Activated naive CD8-positive, alpha-beta T cell treated with anti-CD3 and anti-CD28 coated beads, Interleukin-2, amount 10 ng/mL, durations not matched to agents 7 days and 5 days (primary cell): ENCODE measurements around the gene DCDC2C. TPM values are rescaled to one million over a fixed set of nuclear protein-coding genes. Genes with fewer than 3 reads are reported as not detected.
A peak's percentile ranks its signal among the peaks of the same experiment; 100 is the strongest.

ENCODE experiments used
- ATAC-seq: fragments of 150-1000 bp; cut with Tn5 transposase; one replicate; pipeline ENCODE4 v1.10.0; 2021; ENCODE audit warnings: low read depth, moderate library complexity
- POLR2A ChIA-PET: fragments of 350-600 bp; sonication (Branson Sonifier 250); formaldehyde crosslinking; loops from one replicate; lab custom pipeline; 2021; ENCODE audit warnings: antibody characterized with exemption; lab: Charles Lee
- DNase-seq: peaks from one replicate; pipeline ENCODE4 v3.0.0; 2021
- H3K27ac Mint-ChIP-seq: one replicate; pipeline ENCODE4 v1.8.0; 2022; ENCODE audit warnings: mild to moderate bottlenecking, mixed read lengths
- H3K27me3 Mint-ChIP-seq: one replicate; pipeline ENCODE4 v1.8.0; 2022; ENCODE audit warnings: mild to moderate bottlenecking, moderate library complexity, mixed read lengths
- H3K36me3 Mint-ChIP-seq: one replicate; pipeline ENCODE4 v1.8.0; 2021; ENCODE audit warnings: mild to moderate bottlenecking, mixed read lengths
- H3K4me1 Mint-ChIP-seq: one replicate; pipeline ENCODE4 v1.8.0; 2021; ENCODE audit warnings: mixed read lengths
- H3K4me3 Mint-ChIP-seq: one replicate; pipeline ENCODE4 v1.8.0; 2022; ENCODE audit warnings: mild to moderate bottlenecking, moderate library complexity, mixed read lengths
- H3K9me3 Mint-ChIP-seq: one replicate; pipeline ENCODE4 v1.8.0; 2021; ENCODE audit warnings: mixed read lengths
- total RNA-seq, 2 experiments: library from RNA; stranded (reverse); gene quantifications; one replicate each; pipeline ENCODE4 v1.2.3, GENCODE V29; 2021

Gene DCDC2C
- total RNA-seq, 2 experiments from 2014 or later = not detected

DNA sequence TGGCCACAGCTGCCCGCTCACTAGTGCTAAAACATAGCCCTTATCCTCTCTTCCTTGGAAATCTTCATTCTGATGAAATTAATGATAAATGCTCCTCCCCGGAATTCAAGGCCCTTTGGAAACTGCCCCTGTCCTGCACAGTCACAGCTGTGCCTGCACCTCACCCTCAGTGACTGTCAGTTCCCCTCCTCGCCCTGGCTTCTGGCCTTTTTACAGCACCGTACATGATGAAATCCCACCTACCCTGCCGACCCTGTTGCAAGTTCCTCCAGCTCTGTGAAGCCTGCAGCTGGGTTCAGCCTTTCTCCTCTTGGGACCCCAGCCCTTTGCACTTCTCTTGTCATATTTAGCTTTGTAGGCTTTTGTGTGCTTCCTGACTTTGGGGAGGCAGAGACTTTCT, 48.4 kb downstream of the DCDC2C start:
- no peak for DNase-seq
- no peak for ATAC-seq
- Mint-ChIP-seq H3K4me3 (no peak overlapping the region), H3K27me3 (peaks cover 2% of the 10 kb centered on the region), H3K27ac (no peak overlapping the region), H3K9me3 (peaks cover 3% of the 10 kb centered on the region), H3K4me1 (no peaks in the 10 kb centered on the region), H3K36me3 (no peaks in the 10 kb centered on the region)
- POLR2A ChIA-PET = no interaction called here

DNA sequence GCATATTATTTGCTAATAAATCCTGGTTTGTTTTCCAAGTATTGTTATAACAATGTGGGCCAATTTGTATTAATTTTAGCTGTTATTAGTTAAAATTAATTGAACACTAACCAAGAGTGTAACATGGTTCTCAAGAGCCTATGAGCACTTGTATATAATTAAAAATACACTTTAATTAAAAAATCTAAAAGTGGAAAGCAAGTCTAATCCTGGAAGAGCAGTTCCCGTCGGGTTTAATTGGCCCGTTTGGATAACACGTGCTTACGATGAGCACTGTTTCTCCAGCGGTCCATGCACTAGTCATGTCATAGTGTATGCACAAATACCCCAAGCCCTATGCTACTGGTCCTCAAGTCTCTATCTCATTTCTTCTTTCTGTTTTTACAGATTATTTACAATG, 49.0 kb downstream of the DCDC2C start:
- H3K27me3 Mint-ChIP-seq = peaks cover 2% of the 10 kb centered on the region

DNA sequence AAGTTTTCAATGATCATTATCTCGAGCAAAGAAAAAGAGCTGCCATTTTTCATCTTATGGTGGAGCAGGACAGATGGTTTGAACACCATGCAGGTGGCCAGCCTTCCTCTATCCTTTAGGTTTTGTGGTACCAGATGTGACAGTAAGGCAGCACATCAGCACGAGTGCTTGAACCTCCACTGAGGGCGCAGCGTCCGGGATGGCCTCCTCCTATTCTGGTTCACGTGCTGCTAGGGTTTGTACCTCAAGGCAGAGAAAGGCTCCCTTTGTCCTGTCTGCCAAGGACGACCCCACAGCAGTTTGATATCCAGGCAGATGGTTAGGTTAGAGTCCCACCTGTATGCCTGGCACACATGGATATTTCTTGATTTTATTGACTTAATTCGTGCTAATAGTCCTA, 50.2 kb downstream of the DCDC2C start:
- ATAC-seq (no peak), DNase-seq (no peak)
- Mint-ChIP-seq H3K27ac (no peak overlapping the region), H3K4me3 (no peak overlapping the region), H3K4me1 (no peaks in the 10 kb centered on the region), H3K9me3 (peaks cover 3% of the 10 kb centered on the region), H3K36me3 (no peaks in the 10 kb centered on the region), H3K27me3 (peaks cover 2% of the 10 kb centered on the region)
- POLR2A ChIA-PET = no interaction called here

More for the DNA sequence above, 49.0 kb downstream of the DCDC2C start:
- H3K4me3 Mint-ChIP-seq = no peak overlapping the region
- ATAC-seq (no peak), DNase-seq (no peak)
- H3K4me1 Mint-ChIP-seq = no peaks in the 10 kb centered on the region
- POLR2A ChIA-PET = no interaction called here
- peaks cover 3% of the 10 kb centered on the region for H3K9me3 Mint-ChIP-seq
- no peaks in the 10 kb centered on the region for H3K36me3 Mint-ChIP-seq
- H3K27ac Mint-ChIP-seq = no peak overlapping the region

DNA sequence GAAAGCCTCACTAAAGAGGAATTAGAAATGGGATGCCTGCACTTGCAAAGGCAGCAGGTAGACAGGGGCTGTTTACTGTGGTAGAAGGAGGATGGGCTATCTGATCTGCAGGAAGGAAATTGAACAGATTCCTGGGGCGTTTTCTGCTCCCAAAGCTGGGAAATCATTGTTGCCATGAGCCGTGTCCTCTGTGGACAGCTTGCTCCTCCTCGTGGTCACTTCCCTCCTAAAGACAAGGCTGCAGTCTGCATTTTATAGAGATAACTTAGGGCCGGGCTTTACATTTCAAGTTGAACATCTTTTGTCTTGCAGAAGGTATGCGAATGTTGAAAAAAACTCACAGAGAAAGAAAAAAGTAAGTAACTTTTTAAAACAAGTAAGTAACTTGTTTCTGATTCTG, 50.9 kb downstream of the DCDC2C start:
- no peak for DNase-seq
- Mint-ChIP-seq H3K27ac (no peak overlapping the region), H3K36me3 (no peaks in the 10 kb centered on the region), H3K27me3 (peaks cover 2% of the 10 kb centered on the region), H3K4me1 (no peaks in the 10 kb centered on the region), H3K4me3 (no peak overlapping the region), H3K9me3 (peaks cover 3% of the 10 kb centered on the region)
- POLR2A ChIA-PET = interaction anchor here (1.0 kb wide), 1 partner anchor 361 kb away, joined by 4 read pairs; no protein-coding TSS in a partner anchor
- no peak for ATAC-seq

DNA sequence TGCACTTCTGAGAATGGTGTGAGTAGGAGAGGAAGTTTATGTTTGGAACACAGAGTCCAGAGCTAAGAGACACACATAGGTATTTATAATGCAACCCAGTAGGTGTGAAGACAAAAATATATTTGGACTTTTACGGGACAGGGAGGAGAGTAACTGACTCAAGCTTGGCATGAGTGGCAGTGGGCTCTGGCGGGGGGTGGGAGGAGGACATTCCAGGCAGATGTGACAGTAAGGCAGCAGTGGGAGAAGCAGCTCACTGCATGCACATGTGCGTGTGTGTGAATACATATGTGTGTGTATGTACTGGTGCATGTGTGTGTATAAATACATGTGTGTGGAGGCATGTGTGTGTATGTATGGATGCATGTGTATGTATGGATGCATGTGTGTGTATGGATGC, 51.4 kb downstream of the DCDC2C start:
- H3K4me3 Mint-ChIP-seq = no peak overlapping the region
- POLR2A ChIA-PET = interaction anchor here (1.0 kb wide), 1 partner anchor 362 kb away, joined by 4 read pairs; no protein-coding TSS in a partner anchor
- no peaks in the 10 kb centered on the region for H3K4me1 Mint-ChIP-seq
- DNase-seq = no peak
- peaks cover 3% of the 10 kb centered on the region for H3K9me3 Mint-ChIP-seq
- no peak for ATAC-seq
- no peak overlapping the region for H3K27ac Mint-ChIP-seq
- H3K27me3 Mint-ChIP-seq = peaks cover 2% of the 10 kb centered on the region
- H3K36me3 Mint-ChIP-seq = no peaks in the 10 kb centered on the region

DNA sequence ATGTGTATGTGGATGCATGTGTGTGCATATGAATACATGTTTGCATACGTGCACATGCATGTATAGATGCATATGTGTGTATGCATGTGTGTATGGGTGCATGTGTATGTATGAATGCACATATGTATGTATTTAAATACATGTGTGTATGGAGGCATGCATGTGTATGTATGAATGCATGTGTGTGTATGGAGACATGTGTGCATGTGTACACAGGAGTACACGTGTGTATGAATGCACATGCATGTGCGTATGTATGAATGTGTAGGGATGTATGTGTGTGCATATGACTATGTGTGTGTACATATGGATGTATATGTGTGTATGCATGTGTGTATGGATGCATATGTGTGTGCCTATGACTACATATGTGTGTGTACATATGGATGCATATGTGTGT, 51.9 kb downstream of the DCDC2C start:
- no peaks in the 10 kb centered on the region for H3K27me3 Mint-ChIP-seq
- H3K9me3 Mint-ChIP-seq = peaks cover 3% of the 10 kb centered on the region
- DNase-seq = no peak
- no peaks in the 10 kb centered on the region for H3K36me3 Mint-ChIP-seq
- ATAC-seq = no peak
- no peaks in the 10 kb centered on the region for H3K4me1 Mint-ChIP-seq
- H3K4me3 Mint-ChIP-seq = no peak overlapping the region
- POLR2A ChIA-PET = interaction anchor here (1.0 kb wide), 1 partner anchor 362 kb away, joined by 4 read pairs; no protein-coding TSS in a partner anchor
- no peak overlapping the region for H3K27ac Mint-ChIP-seq

DNA sequence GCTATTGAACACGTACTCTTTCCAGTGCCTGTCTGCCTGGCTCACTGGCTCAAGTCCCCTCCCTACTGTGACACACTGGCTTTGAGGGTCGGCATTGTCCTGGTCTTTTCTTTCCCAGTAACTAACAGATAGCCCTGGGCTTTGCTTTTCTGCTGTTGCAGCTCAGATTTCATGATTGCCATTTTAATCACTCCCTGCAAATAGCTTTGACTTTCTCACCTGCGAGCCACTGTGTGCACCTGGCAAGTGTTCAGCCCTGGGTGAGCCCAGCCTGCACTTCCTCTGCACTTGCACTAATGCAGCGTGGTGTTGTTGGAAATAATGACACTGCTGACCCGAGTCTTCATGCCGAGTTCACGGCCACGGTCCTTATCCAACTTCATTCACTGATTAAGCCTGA, 52.9 kb downstream of the DCDC2C start:
- DNase-seq = no peak
- H3K27me3 Mint-ChIP-seq = no peaks in the 10 kb centered on the region
- peaks cover 3% of the 10 kb centered on the region for H3K9me3 Mint-ChIP-seq
- no peak overlapping the region for H3K4me3 Mint-ChIP-seq
- POLR2A ChIA-PET = no interaction called here
- no peak for ATAC-seq
- no peaks in the 10 kb centered on the region for H3K4me1 Mint-ChIP-seq
- H3K27ac Mint-ChIP-seq = no peak overlapping the region
- no peaks in the 10 kb centered on the region for H3K36me3 Mint-ChIP-seq

DNA sequence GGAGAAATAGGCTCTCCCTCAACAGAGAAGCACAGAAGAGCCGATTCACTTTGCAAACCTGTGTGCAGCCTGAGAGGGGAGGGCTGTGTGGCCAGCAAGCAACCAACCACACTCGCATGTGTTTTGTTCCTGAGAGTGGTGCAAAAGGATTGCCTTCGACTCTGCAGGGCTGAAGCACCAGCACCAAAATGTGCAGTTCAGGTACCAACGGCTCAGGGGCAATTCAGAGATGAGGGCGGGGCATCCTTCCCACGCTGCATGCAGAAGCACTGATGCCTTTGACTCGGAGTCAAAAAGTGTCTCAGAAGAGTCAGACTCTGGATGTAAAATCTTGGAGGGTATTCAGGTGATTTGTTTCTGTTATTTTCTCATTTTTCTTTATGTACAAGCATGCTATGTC, 55.5 kb downstream of the DCDC2C start:
- DNase-seq = no peak
- H3K27ac Mint-ChIP-seq = no peak overlapping the region
- no peaks in the 10 kb centered on the region for H3K36me3 Mint-ChIP-seq
- no peak overlapping the region for H3K4me3 Mint-ChIP-seq
- H3K4me1 Mint-ChIP-seq = no peaks in the 10 kb centered on the region
- POLR2A ChIA-PET = no interaction called here
- H3K9me3 Mint-ChIP-seq = peaks cover 3% of the 10 kb centered on the region
- ATAC-seq = no peak
- no peaks in the 10 kb centered on the region for H3K27me3 Mint-ChIP-seq

DNA sequence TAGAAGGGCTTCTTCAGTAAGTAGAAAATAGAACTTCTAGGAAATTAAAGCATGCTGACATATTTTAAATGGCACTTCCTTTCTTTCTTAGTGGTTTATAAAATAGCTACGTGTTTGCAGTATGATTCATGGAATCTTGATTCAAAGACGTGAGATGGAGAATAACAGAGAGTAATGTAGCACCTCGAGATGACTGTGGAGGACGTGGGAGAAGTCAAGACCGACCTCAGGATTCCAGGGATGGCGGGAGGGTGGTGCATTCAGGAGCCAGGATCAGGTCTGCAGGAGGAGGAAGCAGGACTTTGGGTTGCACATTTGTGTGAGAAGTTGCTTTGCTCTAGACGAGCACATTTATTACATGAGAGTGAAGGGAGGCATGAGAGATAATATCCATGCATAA, 56.0 kb downstream of the DCDC2C start:
- Mint-ChIP-seq H3K4me3 (no peak overlapping the region), H3K27ac (no peak overlapping the region), H3K4me1 (no peaks in the 10 kb centered on the region), H3K9me3 (peaks cover 3% of the 10 kb centered on the region), H3K27me3 (no peaks in the 10 kb centered on the region), H3K36me3 (no peaks in the 10 kb centered on the region)
- POLR2A ChIA-PET = no interaction called here
- DNase-seq (no peak), ATAC-seq (no peak)

DNA sequence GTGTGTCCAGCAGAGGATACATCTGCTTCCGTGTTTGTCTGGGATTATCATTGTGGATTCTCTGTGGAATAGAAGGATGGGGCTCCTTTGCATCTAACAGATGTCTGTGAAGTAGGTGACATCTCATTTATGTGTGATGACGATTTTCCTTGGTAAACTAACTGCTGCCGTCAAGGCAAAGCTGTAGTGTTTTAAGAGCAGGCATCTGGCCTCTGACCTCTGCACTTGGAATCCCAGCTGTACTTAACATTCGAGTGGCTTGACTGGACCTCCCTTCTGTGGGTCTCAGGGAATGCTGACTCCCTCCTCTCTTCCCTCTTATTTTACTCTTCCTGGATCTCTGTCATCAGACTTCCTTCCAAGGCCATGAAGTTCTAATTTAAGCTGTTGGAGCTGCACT, 56.4 kb downstream of the DCDC2C start:
- Mint-ChIP-seq H3K27ac (peak overlapping the region; percentile 16), H3K4me3 (no peak overlapping the region), H3K27me3 (no peaks in the 10 kb centered on the region), H3K4me1 (no peaks in the 10 kb centered on the region), H3K9me3 (peaks cover 3% of the 10 kb centered on the region), H3K36me3 (no peaks in the 10 kb centered on the region)
- POLR2A ChIA-PET = no interaction called here
- ATAC-seq (no peak), DNase-seq (no peak)

DNA sequence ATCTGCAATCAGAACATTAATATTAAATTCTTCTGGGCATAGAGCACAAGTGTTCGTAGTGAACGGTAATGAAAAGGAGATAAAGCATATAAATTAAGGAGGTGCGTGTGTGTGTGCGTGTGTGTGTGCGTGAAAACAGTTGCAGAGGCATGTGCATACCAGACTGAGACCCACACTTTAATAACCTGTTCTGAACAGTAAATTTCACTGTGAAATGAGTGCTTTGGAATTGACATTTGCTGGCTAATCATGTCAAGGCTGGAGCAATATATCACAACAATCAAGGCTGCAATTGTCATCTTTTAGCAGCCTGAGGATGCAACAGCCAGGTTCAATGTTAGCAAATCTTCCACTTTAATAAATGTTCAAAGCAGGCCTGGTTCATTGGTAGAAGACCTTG, 57.9 kb downstream of the DCDC2C start:
- Mint-ChIP-seq H3K27me3 (no peaks in the 10 kb centered on the region), H3K9me3 (no peaks in the 10 kb centered on the region), H3K36me3 (no peaks in the 10 kb centered on the region), H3K27ac (no peak overlapping the region), H3K4me1 (no peaks in the 10 kb centered on the region), H3K4me3 (no peak overlapping the region)
- no peak for DNase-seq
- ATAC-seq = no peak
- POLR2A ChIA-PET = interaction anchor here (0.6 kb wide), 1 partner anchor 63 kb away, joined by 3 read pairs; no protein-coding TSS in a partner anchor

DNA sequence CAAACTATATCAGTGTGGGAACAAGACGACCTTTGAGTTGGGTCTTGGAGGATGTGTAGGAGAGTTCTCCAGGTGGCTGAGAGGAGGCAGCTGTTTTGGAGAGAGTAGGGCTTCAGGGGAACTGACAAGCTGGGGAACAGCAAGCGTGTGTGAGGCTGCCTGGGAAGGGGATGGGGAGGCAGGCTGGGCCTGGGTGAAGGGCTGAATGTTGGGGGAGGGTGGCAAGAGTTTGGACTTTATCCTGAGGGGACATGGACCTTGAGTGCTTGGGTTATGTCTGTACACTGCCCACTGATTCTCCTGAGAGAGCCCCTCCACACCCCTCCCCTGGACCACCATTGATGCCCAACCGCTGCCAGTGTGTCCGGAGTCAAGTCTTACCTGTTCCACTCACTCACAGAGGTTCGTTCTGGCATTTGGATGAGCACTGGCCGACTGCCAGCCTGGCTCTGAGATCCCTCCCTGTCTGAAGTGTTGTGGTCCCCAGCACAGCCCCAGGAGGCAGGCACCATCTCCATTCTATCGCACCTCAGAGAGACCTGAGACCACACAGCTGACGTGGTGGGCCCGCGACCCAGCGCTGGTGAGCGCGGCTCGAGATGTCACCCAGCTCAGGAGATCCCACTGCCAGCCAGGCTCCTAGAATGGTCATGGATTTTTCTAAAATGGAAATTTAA, 59.5 kb downstream of the DCDC2C start:
- POLR2A ChIA-PET = no interaction called here
- DNase-seq = no peak
- no peak for ATAC-seq
- H3K4me1 Mint-ChIP-seq = no peaks in the 10 kb centered on the region
- no peak overlapping the region for H3K27ac Mint-ChIP-seq
- H3K4me3 Mint-ChIP-seq = no peak overlapping the region
- H3K9me3 Mint-ChIP-seq = no peaks in the 10 kb centered on the region
- no peaks in the 10 kb centered on the region for H3K36me3 Mint-ChIP-seq
- H3K27me3 Mint-ChIP-seq = no peaks in the 10 kb centered on the region

DNA sequence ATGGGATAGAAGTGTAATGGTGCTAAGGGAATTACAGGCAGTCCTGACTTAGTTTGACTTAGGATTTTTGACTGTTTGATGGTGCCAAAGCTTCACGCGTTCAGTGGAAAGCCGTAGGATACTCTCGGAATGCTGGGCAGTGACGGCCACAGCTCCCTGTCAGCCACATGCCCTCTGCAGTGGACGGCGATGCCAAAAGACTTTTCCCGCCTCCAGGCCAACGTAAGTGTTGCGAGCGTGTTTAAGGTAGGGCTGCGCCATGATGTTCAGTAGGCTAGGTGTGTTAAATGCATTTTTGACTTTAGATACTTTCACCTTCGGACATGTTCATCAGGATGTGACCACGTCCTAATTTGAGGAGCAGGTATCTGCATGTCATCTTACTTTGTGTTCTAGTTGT, 63.4 kb downstream of the DCDC2C start:
- H3K27ac Mint-ChIP-seq = no peak overlapping the region

DNA sequence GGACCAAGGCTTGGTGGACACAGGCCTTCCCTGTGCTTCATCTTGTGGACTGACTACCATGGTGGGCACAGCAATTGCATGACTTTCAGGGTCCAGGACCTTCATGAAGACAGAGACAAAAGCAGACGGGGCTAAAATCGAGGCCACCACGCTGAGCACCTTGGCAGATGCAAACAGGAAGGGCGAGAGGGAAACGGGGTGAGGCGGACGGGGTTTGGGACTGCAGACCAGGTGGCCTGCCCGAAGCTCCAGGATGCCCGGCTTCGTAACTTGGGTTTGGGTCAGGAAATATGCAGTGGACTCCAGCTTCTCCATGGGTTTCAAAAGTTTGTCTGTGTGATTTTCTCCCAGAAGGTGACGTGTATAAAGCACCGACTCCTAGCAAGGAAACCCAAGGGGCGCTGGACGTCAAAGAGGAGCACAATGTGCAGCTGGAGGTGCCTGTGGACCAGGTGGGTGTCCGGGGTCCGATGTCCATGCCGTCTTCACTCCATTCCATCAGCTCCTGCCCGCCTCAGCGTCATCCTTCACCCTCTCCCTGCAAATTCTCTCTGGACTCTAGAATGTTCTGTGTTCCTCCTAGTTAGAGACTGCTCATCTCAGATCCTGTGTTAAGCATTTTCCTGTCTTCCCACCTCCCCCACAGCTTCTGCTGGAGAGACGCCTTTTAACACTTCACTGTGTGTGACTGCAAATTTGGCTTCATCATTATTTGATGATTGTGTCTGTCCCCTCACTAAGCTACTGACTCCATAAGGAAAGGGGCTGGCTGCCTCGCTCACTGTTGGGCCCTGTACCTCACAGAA, 65.8 kb downstream of the DCDC2C start:
- no peaks in the 10 kb centered on the region for H3K27me3 Mint-ChIP-seq
- no peak overlapping the region for H3K4me3 Mint-ChIP-seq
- DNase-seq (no peak), ATAC-seq (no peak)
- no peaks in the 10 kb centered on the region for H3K36me3 Mint-ChIP-seq
- POLR2A ChIA-PET = no interaction called here
- no peak overlapping the region for H3K27ac Mint-ChIP-seq
- no peaks in the 10 kb centered on the region for H3K9me3 Mint-ChIP-seq
- no peaks in the 10 kb centered on the region for H3K4me1 Mint-ChIP-seq

More for the DNA sequence above, 63.4 kb downstream of the DCDC2C start:
- no peaks in the 10 kb centered on the region for H3K36me3 Mint-ChIP-seq
- no peak for DNase-seq
- H3K4me3 Mint-ChIP-seq = no peak overlapping the region
- POLR2A ChIA-PET = no interaction called here
- H3K27me3 Mint-ChIP-seq = no peaks in the 10 kb centered on the region
- H3K9me3 Mint-ChIP-seq = no peaks in the 10 kb centered on the region
- no peak for ATAC-seq
- no peaks in the 10 kb centered on the region for H3K4me1 Mint-ChIP-seq
